CD4-positive, alpha-beta T cell (primary cell): Measurements from ENCODE around the gene ODC1. TPM values are rescaled to one million over a fixed set of nuclear protein-coding genes. Genes with fewer than 3 reads are reported as not detected.

Source experiments
- ATAC-seq: fragments of 200-7000 bp; cut with Tn5 transposase; one replicate; pipeline ENCODE4 v1.10.0; 2022; ENCODE audit warnings: mild to moderate bottlenecking; ENCODE audit not compliant: poor library complexity
- CTCF ChIA-PET: fragments of 350-600 bp; sonication (Branson Sonifier 250); formaldehyde crosslinking; loops from one replicate; lab custom pipeline; 2021; ENCODE audit warnings: antibody characterized with exemption, inconsistent platforms; lab: Charles Lee
- POLR2A ChIA-PET: fragments of 350-600 bp; sonication (Branson Sonifier 250); formaldehyde crosslinking; loops from one replicate; lab custom pipeline; 2021; ENCODE audit warnings: antibody characterized with exemption, inconsistent platforms; lab: Charles Lee
- DNase-seq, 14 experiments: peaks; one replicate each; pipeline ENCODE4 v3.0.0-alpha.2; 2013 to 2020; ENCODE audit warnings: mixed read lengths in 2 of 14
- H3K27ac ChIP-seq, 2 donors: one replicate each; pipeline versions ENCODE4 v1.5.1 to v1.7.0; 2013; ENCODE audit warnings: low read length in 2 of 2, low read depth in 1 of 2, mild to moderate bottlenecking in 1 of 2
- H3K27me3 ChIP-seq, 2 experiments: 1 replicate in 1 of 2; 2 replicates in 1 of 2; pipeline versions ENCODE4 v1.6.1 to v1.7.0; 2013; ENCODE audit warnings: low read length in 2 of 2, control low read depth in 1 of 2, mild to moderate bottlenecking in 1 of 2, moderate library complexity in 1 of 2; ENCODE audit not compliant: insufficient read depth in 2 of 2, control insufficient read depth in 1 of 2
- H3K36me3 ChIP-seq: one replicate; pipeline ENCODE4 v1.6.1; 2013; ENCODE audit warnings: low read length, control low read depth; ENCODE audit not compliant: insufficient read depth
- H3K4me1 ChIP-seq: one replicate; pipeline ENCODE4 v1.6.1; 2013; ENCODE audit warnings: low read length, control low read depth; ENCODE audit not compliant: insufficient read depth
- H3K4me3 ChIP-seq: one replicate; pipeline ENCODE4 v1.5.1; 2013; ENCODE audit warnings: mild to moderate bottlenecking, low read length, moderate library complexity
- H3K9me3 ChIP-seq, 2 experiments: 1 replicate in 1 of 2; 2 replicates in 1 of 2; pipeline versions ENCODE4 v1.6.1 to v1.7.0; 2013; ENCODE audit warnings: low read length in 2 of 2, mild to moderate bottlenecking in 2 of 2, control low read depth in 1 of 2, moderate library complexity in 1 of 2; ENCODE audit not compliant: control insufficient read depth in 1 of 2, insufficient read depth in 1 of 2
- H3K27ac Mint-ChIP-seq: one replicate; pipeline ENCODE4 v1.8.0; 2020; ENCODE audit warnings: mixed read lengths
- H3K27me3 Mint-ChIP-seq: one replicate; pipeline ENCODE4 v1.8.0; 2021; ENCODE audit warnings: mixed read lengths
- H3K36me3 Mint-ChIP-seq: one replicate; pipeline ENCODE4 v1.8.0; 2021; ENCODE audit warnings: low read depth, mixed read lengths
- H3K4me1 Mint-ChIP-seq: one replicate; pipeline ENCODE4 v1.8.0; 2021; ENCODE audit warnings: low read depth, mixed read lengths
- H3K4me3 Mint-ChIP-seq: one replicate; pipeline ENCODE4 v1.8.0; 2020; ENCODE audit warnings: mild to moderate bottlenecking, mixed read lengths
- H3K9me3 Mint-ChIP-seq: one replicate; pipeline ENCODE4 v1.8.0; 2020; ENCODE audit warnings: mixed read lengths
- intact Hi-C, 2 experiments: fragments of 100-400 bp; cut with DNase I in 1 of 2; cut with micrococcal nuclease in 1 of 2; formaldehyde crosslinking; loops; one replicate each; pipeline versions ENCODE4 v1.15.1 to v1.9.0; 2023 to 2025; cut with DNase I, micrococcal nuclease
- total RNA-seq, 174 experiments: library from RNA in 2 of 174; stranded (reverse) in 2 of 174; gene quantifications; one replicate each; pipeline ENCODE4 v1.2.3 and lab custom pipeline; 2021 to 2026
- TF ChIP-seq, protein P1 (sequence below): fragments of 200-600 bp; IDR thresholded peaks from one replicate; pipeline ENCODE4 v1.8.0; 2022; ENCODE audit warnings: antibody characterized with exemption, mild to moderate bottlenecking

ODC1 gene
- total RNA-seq, 2 experiments from 2014 or later: 162 to 164 TPM

DNA sequence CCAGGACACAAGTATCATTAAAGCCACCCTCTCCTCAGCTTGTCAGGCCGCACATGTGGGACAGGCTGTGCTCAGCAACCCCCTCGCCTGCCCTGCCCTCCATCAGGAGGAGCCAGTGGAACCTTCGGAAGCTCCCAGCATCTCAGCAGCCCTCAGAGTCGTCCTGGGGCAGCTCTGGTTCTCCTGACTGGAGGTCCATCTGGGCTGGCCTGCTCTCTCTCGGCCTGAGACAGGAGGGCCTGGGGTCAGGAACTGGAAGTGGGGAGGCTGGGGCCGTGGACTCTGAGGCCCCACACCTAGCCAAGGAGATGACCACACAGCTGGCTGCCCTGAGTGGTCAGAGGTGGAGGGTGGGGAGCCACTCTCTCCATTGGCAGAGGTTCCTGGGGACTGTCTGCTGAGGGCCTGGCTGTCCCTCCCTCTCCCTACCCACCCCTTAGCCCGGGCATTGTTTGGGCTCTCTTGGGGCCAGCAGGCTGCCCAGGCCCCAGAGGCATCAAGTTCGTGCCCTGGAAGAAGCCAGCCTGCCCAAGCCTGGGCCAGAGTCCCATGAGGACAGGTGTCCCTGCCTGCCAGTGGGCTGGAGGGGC is 23.1 kb downstream of the ODC1 start:
- Mint-ChIP-seq H3K27me3 (no peaks in the 10 kb centered on the region), H3K9me3 (no peaks in the 10 kb centered on the region), H3K27ac (no peak overlapping the region), H3K4me1 (no peaks in the 10 kb centered on the region), H3K36me3 (peaks cover 62% of the 10 kb centered on the region), H3K4me3 (no peak overlapping the region)
- TF ChIP-seq, protein P1, sequence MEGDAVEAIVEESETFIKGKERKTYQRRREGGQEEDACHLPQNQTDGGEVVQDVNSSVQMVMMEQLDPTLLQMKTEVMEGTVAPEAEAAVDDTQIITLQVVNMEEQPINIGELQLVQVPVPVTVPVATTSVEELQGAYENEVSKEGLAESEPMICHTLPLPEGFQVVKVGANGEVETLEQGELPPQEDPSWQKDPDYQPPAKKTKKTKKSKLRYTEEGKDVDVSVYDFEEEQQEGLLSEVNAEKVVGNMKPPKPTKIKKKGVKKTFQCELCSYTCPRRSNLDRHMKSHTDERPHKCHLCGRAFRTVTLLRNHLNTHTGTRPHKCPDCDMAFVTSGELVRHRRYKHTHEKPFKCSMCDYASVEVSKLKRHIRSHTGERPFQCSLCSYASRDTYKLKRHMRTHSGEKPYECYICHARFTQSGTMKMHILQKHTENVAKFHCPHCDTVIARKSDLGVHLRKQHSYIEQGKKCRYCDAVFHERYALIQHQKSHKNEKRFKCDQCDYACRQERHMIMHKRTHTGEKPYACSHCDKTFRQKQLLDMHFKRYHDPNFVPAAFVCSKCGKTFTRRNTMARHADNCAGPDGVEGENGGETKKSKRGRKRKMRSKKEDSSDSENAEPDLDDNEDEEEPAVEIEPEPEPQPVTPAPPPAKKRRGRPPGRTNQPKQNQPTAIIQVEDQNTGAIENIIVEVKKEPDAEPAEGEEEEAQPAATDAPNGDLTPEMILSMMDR: no peak
- ChIA-PET CTCF (interaction anchor here (0.7 to 1.3 kb wide), 2 partner anchors 10 kb away, joined by 3 to 4 read pairs; no protein-coding TSS in a partner anchor), POLR2A (interaction anchor here (1.0 kb wide), 1 partner anchor 284 kb away, joined by 3 read pairs; no protein-coding TSS in a partner anchor)
- ATAC-seq (no peak), DNase-seq (no peak)
- no peaks in the 10 kb centered on the region for H3K27me3 ChIP-seq
- no peak overlapping the region for H3K27ac ChIP-seq
- H3K36me3 ChIP-seq: peaks cover 70% of the 10 kb centered on the region
- no peak overlapping the region for H3K4me3 ChIP-seq
- intact Hi-C loops: no loop called here
- no peaks in the 10 kb centered on the region for H3K4me1 ChIP-seq
- H3K9me3 ChIP-seq: no peaks in the 10 kb centered on the region

DNA sequence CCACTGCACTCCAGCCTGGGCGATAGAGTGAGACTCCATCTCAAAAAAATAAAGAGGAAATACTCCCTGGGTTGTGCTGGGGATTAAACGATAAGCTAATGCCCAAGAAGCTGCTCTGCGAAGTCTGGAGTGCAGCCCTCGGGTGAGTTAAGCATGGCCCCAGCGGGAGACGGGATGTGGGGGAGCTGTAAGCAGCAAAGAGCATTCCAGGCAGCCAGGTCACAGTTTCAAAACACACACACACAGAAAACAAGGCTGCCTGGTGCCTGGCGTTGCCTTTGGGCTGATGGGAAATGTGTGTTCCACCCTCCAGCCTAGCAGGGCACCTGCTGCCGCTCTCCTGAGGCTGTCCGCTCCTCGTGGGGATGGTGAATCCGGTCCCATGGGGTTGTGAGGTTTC is 24.1 kb downstream of the ODC1 start:
- Histone ChIP-seq H3K36me3 (peaks cover 76% of the 10 kb centered on the region), H3K4me1 (no peaks in the 10 kb centered on the region), H3K27me3 (no peaks in the 10 kb centered on the region), H3K27ac (no peak overlapping the region), H3K4me3 (no peak overlapping the region), H3K9me3 (no peaks in the 10 kb centered on the region)
- Mint-ChIP-seq H3K27ac (no peak overlapping the region), H3K4me3 (no peak overlapping the region), H3K4me1 (no peaks in the 10 kb centered on the region), H3K36me3 (peaks cover 72% of the 10 kb centered on the region), H3K9me3 (no peaks in the 10 kb centered on the region), H3K27me3 (no peaks in the 10 kb centered on the region)
- DNase-seq (no peak), ATAC-seq (no peak)
- ChIA-PET POLR2A (interaction anchor here (1.0 kb wide), 1 partner anchor 283 kb away, joined by 3 read pairs; no protein-coding TSS in a partner anchor), CTCF (interaction anchor here (1.3 kb wide), 1 partner anchor 11 kb away, joined by 4 read pairs; no protein-coding TSS in a partner anchor)
- intact Hi-C loops: no loop called here
- TF ChIP-seq, protein P1: no peak

- ChIA-PET POLR2A (no interaction called here), CTCF (no interaction called here)
- peaks cover 75% of the 10 kb centered on the region for H3K36me3 Mint-ChIP-seq
- intact Hi-C loops: no loop called here
- H3K4me1 Mint-ChIP-seq: no peaks in the 10 kb centered on the region
- no peaks in the 10 kb centered on the region for H3K27me3 Mint-ChIP-seq
- DNase-seq (no peak), ATAC-seq (no peak)
- no peak overlapping the region for H3K27ac Mint-ChIP-seq
- TF ChIP-seq, protein P1: no peak
- no peak overlapping the region for H3K4me3 Mint-ChIP-seq
- Histone ChIP-seq H3K27ac (no peak overlapping the region), H3K27me3 (no peaks in the 10 kb centered on the region), H3K4me1 (no peaks in the 10 kb centered on the region), H3K36me3 (peaks cover 76% of the 10 kb centered on the region), H3K9me3 (no peaks in the 10 kb centered on the region), H3K4me3 (no peak overlapping the region)
- no peaks in the 10 kb centered on the region for H3K9me3 Mint-ChIP-seq
These were observed 24.7 kb downstream of the ODC1 start for GRCh38 chr2:10423400-10423774.
